OCI-LY7 (cell line): ENCODE results near the gene CDKAL1. TPM values are rescaled to one million over a fixed set of nuclear protein-coding genes. Genes with fewer than 3 reads are reported as not detected.

Experiments used
- BruUV-seq: library from RNA; stranded (reverse); fragments of 400-500 nt; replicated peaks from 2 replicates; lab custom pipeline; 2021; lab: Mats Ljungman, UMichigan
- CTCF ChIA-PET: fragments of 300-600 bp; sonication (Branson Sonifier 250); formaldehyde crosslinking; loops from one replicate; lab custom pipeline; 2022; ENCODE audit warnings: antibody characterized with exemption; ENCODE audit not compliant: unreplicated experiment; lab: Charles Lee
- POLR2A ChIA-PET: fragments of 300-600 bp; sonication (Branson Sonifier 250); formaldehyde crosslinking; loops from one replicate; lab custom pipeline; 2022; ENCODE audit warnings: antibody characterized with exemption; lab: Charles Lee
- DNase-seq: peaks from one replicate; pipeline ENCODE4 v3.0.0-alpha.2; 2015; ENCODE audit warnings: low spot score
- H2AFZ ChIP-seq: fragments of 200-600 bp; sonication (generic), shearing (Covaris generic); 2 replicates; pipeline ENCODE4 v1.6.1; 2014; ENCODE audit warnings: mild to moderate bottlenecking, antibody characterized with exemption, low read length, moderate library complexity
- H3K27ac ChIP-seq: fragments of 200-600 bp; sonication (generic); 2 replicates; pipeline ENCODE4 v1.5.1; 2014; ENCODE audit warnings: mixed run types, low read depth, mild to moderate bottlenecking, moderate library complexity, low read length, inconsistent platforms; ENCODE audit not compliant: poor library complexity, severe bottlenecking
- H3K36me3 ChIP-seq: fragments of 200-600 bp; sonication (generic); 2 replicates; pipeline ENCODE4 v1.6.1; 2014; ENCODE audit warnings: mild to moderate bottlenecking, antibody characterized with exemption, low read length, moderate library complexity, mixed read lengths; ENCODE audit not compliant: insufficient read depth
- H3K4me1 ChIP-seq: fragments of 200-600 bp; sonication (generic); 2 replicates; pipeline ENCODE4 v1.5.1; 2014; ENCODE audit warnings: mild to moderate bottlenecking, low read length; ENCODE audit not compliant: insufficient read depth, poor library complexity, severe bottlenecking
- H3K4me2 ChIP-seq: fragments of 200-600 bp; sonication (generic); 2 replicates; pipeline ENCODE4 v1.6.1; 2014; ENCODE audit warnings: mild to moderate bottlenecking, low read length
- H3K4me3 ChIP-seq: fragments of 200-600 bp; sonication (generic); 2 replicates; pipeline ENCODE4 v1.5.1; 2014; ENCODE audit warnings: mild to moderate bottlenecking, low read depth, low read length; ENCODE audit not compliant: poor library complexity, severe bottlenecking
- H3K79me2 ChIP-seq: fragments of 200-600 bp; sonication (generic); 2 replicates; pipeline ENCODE4 v1.6.1; 2016; ENCODE audit warnings: low read depth, mild to moderate bottlenecking, low read length, moderate library complexity, mixed read lengths; ENCODE audit not compliant: insufficient read depth
- H3K9me2 ChIP-seq: fragments of 200-600 bp; sonication (generic); 2 replicates; pipeline ENCODE4 v1.6.1; 2016; ENCODE audit warnings: mild to moderate bottlenecking, low read length, mixed read lengths; ENCODE audit not compliant: insufficient read depth
- H3K9me3 ChIP-seq: fragments of 200-600 bp; sonication (generic); 2 replicates; pipeline ENCODE4 v1.6.1; 2014; ENCODE audit warnings: mild to moderate bottlenecking, mixed run types, low read length, mixed read lengths
- H4K20me1 ChIP-seq: fragments of 200-600 bp; sonication (generic); 2 replicates; pipeline ENCODE4 v1.6.1; 2014; ENCODE audit warnings: mild to moderate bottlenecking, antibody characterized with exemption, low read length, moderate library complexity, mixed read lengths; ENCODE audit not compliant: insufficient read depth
- EZH2phosphoT487 ChIP-seq: fragments of 200-600 bp; sonication (generic); IDR thresholded peaks from 2 replicates; pipeline ENCODE4 v1.6.1; 2018; ENCODE audit warnings: low read depth, borderline replicate concordance, mild to moderate bottlenecking, mixed run types, antibody characterized with exemption, low read length, moderate library complexity, mixed read lengths
- intact Hi-C: fragments of 100-400 bp; cut with micrococcal nuclease; formaldehyde crosslinking; loops from one replicate; pipeline ENCODE4 v1.10.0; 2022; ENCODE audit not compliant: unreplicated experiment
- total RNA-seq, 2 experiments: library from RNA; depleted of rRNA in 1 of 2; stranded (reverse); fragments of >200 nt in 1 of 2; shearing (Covaris generic) in 1 of 2; gene quantifications; 2 replicates each; pipeline ENCODE4 v1.2.3, GENCODE V29; 2014 to 2022
- TF ChIP-seq, protein P1 (sequence below): fragments of 200-600 bp; sonication (generic); conservative IDR thresholded peaks from 2 replicates; pipeline ENCODE4 v1.5.1; 2014; ENCODE audit warnings: mild to moderate bottlenecking, antibody characterized with exemption, low read length, moderate library complexity, mixed read lengths

The CDKAL1 gene
- total RNA-seq, 2 experiments from 2014 or later = 19.9 to 21.1 TPM

DNA sequence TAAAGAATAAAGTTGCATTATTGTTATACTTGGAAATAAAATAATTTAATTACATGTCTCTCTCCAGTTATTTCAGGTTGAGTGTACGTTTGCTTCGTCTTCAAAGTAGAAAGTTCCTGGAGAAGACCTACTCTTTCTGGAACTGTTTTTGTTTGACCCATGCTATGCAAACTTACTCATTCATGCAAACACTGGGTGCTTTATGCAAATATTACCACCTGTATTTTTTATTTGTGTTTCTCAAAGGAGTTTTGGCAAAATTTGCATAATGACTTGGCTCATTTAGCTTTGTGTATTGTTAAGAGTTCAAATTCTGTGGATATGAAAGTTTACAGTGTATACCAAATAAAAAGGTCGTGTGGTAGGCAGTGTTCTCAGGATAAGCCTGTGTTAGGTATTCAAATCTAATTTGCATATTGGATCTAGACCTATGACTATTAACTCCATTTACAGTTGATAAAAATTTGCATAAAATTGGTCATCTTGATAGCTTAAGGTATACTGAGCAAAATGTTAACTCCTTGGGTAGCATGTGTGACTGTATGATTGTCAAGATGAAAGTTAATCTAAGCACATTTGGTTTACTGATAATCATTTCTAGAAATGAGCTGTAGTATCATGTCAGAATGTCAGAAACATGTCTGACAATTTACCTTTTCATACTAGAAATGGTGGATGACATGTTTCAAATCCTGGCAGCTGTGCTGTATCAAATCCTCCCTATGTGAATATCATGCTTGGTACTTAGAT is 65.2 kb downstream of the CDKAL1 start:
- CTCF ChIA-PET = no interaction called here
- intact Hi-C loops = no loop called here
- DNase-seq = no peak
- H3K36me3 ChIP-seq = peaks cover 26% of the 10 kb centered on the region
- POLR2A ChIA-PET = no interaction called here
- H3K79me2 ChIP-seq = no peaks in the 10 kb centered on the region
- no peaks in the 10 kb centered on the region for H3K4me1 ChIP-seq
- H2AFZ ChIP-seq = no peak overlapping the region
- H3K4me3 ChIP-seq = no peak overlapping the region
- H3K4me2 ChIP-seq = no peak overlapping the region
- BruUV-seq = no TSS peak
- no peaks in the 10 kb centered on the region for H3K9me2 ChIP-seq
- TF ChIP-seq, protein P1, sequence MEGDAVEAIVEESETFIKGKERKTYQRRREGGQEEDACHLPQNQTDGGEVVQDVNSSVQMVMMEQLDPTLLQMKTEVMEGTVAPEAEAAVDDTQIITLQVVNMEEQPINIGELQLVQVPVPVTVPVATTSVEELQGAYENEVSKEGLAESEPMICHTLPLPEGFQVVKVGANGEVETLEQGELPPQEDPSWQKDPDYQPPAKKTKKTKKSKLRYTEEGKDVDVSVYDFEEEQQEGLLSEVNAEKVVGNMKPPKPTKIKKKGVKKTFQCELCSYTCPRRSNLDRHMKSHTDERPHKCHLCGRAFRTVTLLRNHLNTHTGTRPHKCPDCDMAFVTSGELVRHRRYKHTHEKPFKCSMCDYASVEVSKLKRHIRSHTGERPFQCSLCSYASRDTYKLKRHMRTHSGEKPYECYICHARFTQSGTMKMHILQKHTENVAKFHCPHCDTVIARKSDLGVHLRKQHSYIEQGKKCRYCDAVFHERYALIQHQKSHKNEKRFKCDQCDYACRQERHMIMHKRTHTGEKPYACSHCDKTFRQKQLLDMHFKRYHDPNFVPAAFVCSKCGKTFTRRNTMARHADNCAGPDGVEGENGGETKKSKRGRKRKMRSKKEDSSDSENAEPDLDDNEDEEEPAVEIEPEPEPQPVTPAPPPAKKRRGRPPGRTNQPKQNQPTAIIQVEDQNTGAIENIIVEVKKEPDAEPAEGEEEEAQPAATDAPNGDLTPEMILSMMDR = no peak
- no peak for TF ChIP-seq EZH2phosphoT487
- H3K9me3 ChIP-seq = no peaks in the 10 kb centered on the region
- H4K20me1 ChIP-seq = no peaks in the 10 kb centered on the region
- H3K27ac ChIP-seq = no peak overlapping the region

GRCh38 chr6:20600831-20601230 is 66.6 kb downstream of the CDKAL1 start:
- intact Hi-C loops = no loop called here
- H3K4me2 ChIP-seq = no peak overlapping the region
- ChIA-PET POLR2A (no interaction called here), CTCF (no interaction called here)
- no peaks in the 10 kb centered on the region for H3K79me2 ChIP-seq
- BruUV-seq = no TSS peak
- no peak overlapping the region for H3K4me3 ChIP-seq
- TF ChIP-seq, protein P1 = no peak
- TF ChIP-seq EZH2phosphoT487 = no peak
- H2AFZ ChIP-seq = no peak overlapping the region
- no peak for DNase-seq
- H3K9me3 ChIP-seq = no peaks in the 10 kb centered on the region
- H3K27ac ChIP-seq = no peak overlapping the region
- no peaks in the 10 kb centered on the region for H3K4me1 ChIP-seq
- H4K20me1 ChIP-seq = no peaks in the 10 kb centered on the region
- H3K9me2 ChIP-seq = no peaks in the 10 kb centered on the region
- peaks cover 25% of the 10 kb centered on the region for H3K36me3 ChIP-seq

DNA sequence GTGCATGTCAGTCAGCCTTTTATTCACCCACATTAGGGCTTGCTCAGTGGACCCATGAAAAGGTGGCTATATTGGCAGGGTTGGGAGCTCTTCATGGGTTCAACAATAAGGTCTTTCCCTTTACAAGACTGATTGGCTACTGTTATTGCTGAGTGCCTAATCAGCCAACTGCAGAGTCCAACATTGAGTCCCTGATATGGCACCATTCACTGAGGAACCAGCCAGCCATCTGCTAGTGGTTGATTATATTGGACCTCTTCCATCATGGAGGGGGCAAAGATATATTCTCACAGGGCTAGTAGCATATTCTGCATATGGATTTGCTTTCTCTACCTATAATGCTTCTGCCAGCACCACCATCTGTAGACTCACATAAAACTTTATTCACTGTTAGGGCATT is 69.9 kb downstream of the CDKAL1 start:
- H3K4me2 ChIP-seq = no peak overlapping the region
- ChIA-PET CTCF (no interaction called here), POLR2A (no interaction called here)
- H3K4me3 ChIP-seq = no peak overlapping the region
- H3K4me1 ChIP-seq = no peaks in the 10 kb centered on the region
- H3K9me2 ChIP-seq = no peaks in the 10 kb centered on the region
- H3K27ac ChIP-seq = no peak overlapping the region
- H3K79me2 ChIP-seq = no peaks in the 10 kb centered on the region
- peaks cover 4% of the 10 kb centered on the region for H3K36me3 ChIP-seq
- TF ChIP-seq EZH2phosphoT487 = no peak
- TF ChIP-seq, protein P1 = no peak
- intact Hi-C loops = no loop called here
- no peak overlapping the region for H2AFZ ChIP-seq
- no peak for DNase-seq
- no peaks in the 10 kb centered on the region for H3K9me3 ChIP-seq
- BruUV-seq = no TSS peak
- no peaks in the 10 kb centered on the region for H4K20me1 ChIP-seq
